ENCODE measurements around the gene PALS2.

The PALS2 gene

GRCh38 chr7:24572997-24573553, at the start of gene PALS2:
Gene PALS2 (plus strand): TSS chr7:24573452. CDS start chr7:24623668, 50,216 bp downstream.
- peak; percentile 36 for DNase-seq

- no peak for DNase-seq
These were observed 42.0 kb upstream of the PALS2 start for GRCh38 chr7:24531255-24531654.

GRCh38 chr7:24536682-24537081, 36.6 kb upstream of the PALS2 start:
- DNase-seq: no peak

GRCh38 chr7:24540956-24541355, 32.3 kb upstream of the PALS2 start:
- DNase-seq: no peak

GRCh38 chr7:24545215-24545614, 28.0 kb upstream of the PALS2 start:
- DNase-seq: no peak

- DNase-seq: no peak
These were observed 24.9 kb upstream of the PALS2 start for GRCh38 chr7:24548390-24548789.

- DNase-seq: no peak
These were observed 23.3 kb upstream of the PALS2 start for GRCh38 chr7:24549991-24550390.

- no peak for DNase-seq
These were observed 18.1 kb upstream of the PALS2 start for GRCh38 chr7:24555184-24555583.

- DNase-seq: no peak
These were observed 17.5 kb upstream of the PALS2 start for GRCh38 chr7:24555719-24556118.

GRCh38 chr7:24560772-24561171, 12.5 kb upstream of the PALS2 start:
- no peak for DNase-seq

GRCh38 chr7:24566274-24566673, 7.0 kb upstream of the PALS2 start:
- DNase-seq: no peak

- DNase-seq: no peak
These were observed 2.3 kb upstream of the PALS2 start for GRCh38 chr7:24570983-24571382.

GRCh38 chr7:24572016-24572392, 1.2 kb upstream of the PALS2 start:
- DNase-seq: no peak

GRCh38 chr7:24572393-24572996, 757 bp upstream of the PALS2 start:
- DNase-seq: peak; percentile 19

- peak; percentile 9 for DNase-seq
These were observed 494 bp downstream of the PALS2 start for GRCh38 chr7:24573554-24574338.

- DNase-seq: peak; percentile 9
These were observed 1.1 kb downstream of the PALS2 start for GRCh38 chr7:24574386-24574785.

- no peak for DNase-seq
These were observed 1.7 kb downstream of the PALS2 start for GRCh38 chr7:24574950-24575349.

GRCh38 chr7:24576171-24577025, 3.1 kb downstream of the PALS2 start:
- peak; percentile 53 for DNase-seq

GRCh38 chr7:24578052-24578451, 4.8 kb downstream of the PALS2 start:
- no peak for DNase-seq

GRCh38 chr7:24580283-24580946, 7.2 kb downstream of the PALS2 start:
- DNase-seq: no peak

GRCh38 chr7:24582166-24582565, 8.9 kb downstream of the PALS2 start:
- no peak for DNase-seq

GRCh38 chr7:24587853-24588252, 14.6 kb downstream of the PALS2 start:
- no peak for DNase-seq

GRCh38 chr7:24591152-24591551, 17.9 kb downstream of the PALS2 start:
- DNase-seq: no peak
